ENCODE measurements around the gene PNO1. TPM values are rescaled to one million over a fixed set of nuclear protein-coding genes. Genes with fewer than 3 reads are reported as not detected.
A peak's percentile ranks its signal among the peaks of the same experiment; 100 is the strongest.

The PNO1 gene
- total and polyA plus RNA-seq, 7 experiments from 2014 or later: 11.0 to 31.0 (median 17.7) TPM

DNA sequence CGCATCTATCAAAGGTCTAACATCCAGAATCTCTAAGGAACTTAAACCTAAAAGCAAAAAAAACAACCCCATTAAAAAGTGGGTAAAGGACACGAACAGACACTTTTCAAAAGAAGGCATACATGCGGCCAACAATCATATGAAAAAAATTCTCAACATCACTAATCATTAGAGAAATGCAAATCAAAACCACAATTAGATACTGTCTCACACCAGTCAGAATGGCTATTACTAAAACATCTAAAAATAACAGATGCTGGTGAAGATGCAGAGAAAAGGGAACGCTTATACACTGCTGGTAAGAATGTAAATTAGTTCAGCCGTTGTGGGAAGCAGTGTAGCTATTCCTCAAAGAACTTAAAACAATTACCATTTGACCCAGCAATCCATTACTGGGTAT lies 56.7 kb downstream of the PNO1 start:
- intact Hi-C loops (cut with micrococcal nuclease): no loop called here
- Histone ChIP-seq H3K27ac (ENCODE audit: low read depth, low read length) (no peak overlapping the region), H3K4me1 (ENCODE audit: control insufficient read depth in 2 of 2, insufficient read depth in 2 of 2, low read length in 2 of 2) (peaks cover 5 to 18% of the 10 kb centered on the region in 2 donors), H3K9me3 (ENCODE audit: control insufficient read depth in 2 of 3, low read length in 3 of 3) (no peaks in the 10 kb centered on the region), H3K4me3 (ENCODE audit: low read length) (no peak overlapping the region), H3K36me3 (ENCODE audit: control insufficient read depth in 2 of 3, insufficient read depth in 3 of 3, low read length in 3 of 3) (peaks cover 0 to 13% (median 0%) of the 10 kb centered on the region in 3 experiments), H3K27me3 (ENCODE audit: control insufficient read depth in 2 of 2, insufficient read depth in 2 of 2, low read length in 2 of 2) (no peaks in the 10 kb centered on the region)
- CTCF ChIA-PET: no interaction called here
- Mint-ChIP-seq H3K9me3 (no peaks in the 10 kb centered on the region), H3K4me1 (peaks cover 41 to 86% (median 80%) of the 10 kb centered on the region in 7 donors), H3K27ac (peak overlapping the region in 8 of 9 donors; percentile 8 to 71 (median 40)), H3K4me3 (no peak overlapping the region), H3K36me3 (peaks cover 11 to 29% (median 17%) of the 10 kb centered on the region in 5 donors), H3K27me3 (no peaks in the 10 kb centered on the region)
- POLR2A ChIA-PET: no interaction called here
- ATAC-seq: no peak
- DNase-seq: no peak

DNA sequence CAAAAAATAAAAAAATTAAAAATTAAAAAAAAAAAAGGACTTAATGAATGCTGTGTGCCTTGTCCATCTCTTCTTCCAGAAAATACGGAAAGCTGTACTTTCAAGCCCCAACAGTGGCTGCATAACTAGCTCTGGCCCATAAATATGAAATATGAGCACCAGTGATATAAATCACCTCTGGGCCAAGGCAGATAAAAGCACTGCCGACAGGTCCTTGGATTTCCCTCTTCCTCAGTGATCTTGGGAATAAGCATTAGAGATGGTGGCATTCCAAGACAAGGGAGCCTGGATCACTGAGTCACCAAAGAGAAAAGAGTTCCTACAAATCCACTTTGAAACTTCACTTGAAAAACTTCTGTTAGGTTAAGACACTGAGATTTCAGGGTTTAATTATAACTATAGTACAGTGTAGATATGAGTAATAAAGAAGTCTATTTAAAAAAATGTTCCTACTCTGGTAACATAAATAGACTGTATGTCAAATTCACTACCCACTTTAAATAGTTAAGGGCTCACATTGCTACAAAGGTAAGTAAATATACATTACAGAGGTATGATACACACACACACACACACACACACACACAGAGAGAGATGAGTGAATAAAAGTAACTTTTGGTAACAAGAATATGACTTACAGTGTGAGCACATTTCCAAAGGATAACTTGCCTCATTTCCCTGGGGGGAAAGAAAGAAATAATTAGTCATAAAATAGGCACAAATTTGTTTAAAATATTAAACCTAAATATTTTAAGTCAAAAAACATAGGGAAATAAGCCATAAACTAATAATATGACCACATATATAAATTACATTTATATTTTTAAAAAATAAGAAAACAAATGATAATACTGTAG lies 59.0 kb downstream of the PNO1 start:
- Histone ChIP-seq H3K27me3 (ENCODE audit: control insufficient read depth in 2 of 2, insufficient read depth in 2 of 2, low read length in 2 of 2) (no peaks in the 10 kb centered on the region), H3K9me3 (ENCODE audit: control insufficient read depth in 2 of 3, low read length in 3 of 3) (no peaks in the 10 kb centered on the region), H3K36me3 (ENCODE audit: control insufficient read depth in 2 of 3, insufficient read depth in 3 of 3, low read length in 3 of 3) (peaks cover 0 to 13% (median 0%) of the 10 kb centered on the region in 3 experiments), H3K4me1 (ENCODE audit: control insufficient read depth in 2 of 2, insufficient read depth in 2 of 2, low read length in 2 of 2) (peaks cover 10 to 18% of the 10 kb centered on the region in 2 donors), H3K4me3 (ENCODE audit: low read length) (no peak overlapping the region), H3K27ac (ENCODE audit: low read depth, low read length) (no peak overlapping the region)
- Mint-ChIP-seq H3K27me3 (no peaks in the 10 kb centered on the region), H3K27ac (peak overlapping the region in 5 of 9 donors; percentile 2 to 73 (median 53)), H3K36me3 (peaks cover 8 to 27% (median 22%) of the 10 kb centered on the region in 5 donors), H3K4me3 (peak overlapping the region in 4 of 10 donors; percentile 5 to 39 (median 30)), H3K4me1 (peaks cover 48 to 93% (median 89%) of the 10 kb centered on the region in 7 donors), H3K9me3 (peaks cover 0 to 3% (median 0%) of the 10 kb centered on the region in 11 donors)
- ATAC-seq (no peak), DNase-seq (no peak)
- ChIA-PET CTCF (interaction anchor here (0.7 kb wide), 1 partner anchor 21 kb away, joined by 3 read pairs; no protein-coding TSS in a partner anchor), POLR2A (interaction anchor here (0.6 to 0.8 kb wide), 2 partner anchors 18 to 33 kb away, joined by 3 read pairs; no protein-coding TSS in a partner anchor)
- intact Hi-C loops (cut with micrococcal nuclease): loop anchor here in 1 of 2 donors (2.0 kb wide), 1 partner anchor 14 kb away; no protein-coding TSS in a partner anchor

DNA sequence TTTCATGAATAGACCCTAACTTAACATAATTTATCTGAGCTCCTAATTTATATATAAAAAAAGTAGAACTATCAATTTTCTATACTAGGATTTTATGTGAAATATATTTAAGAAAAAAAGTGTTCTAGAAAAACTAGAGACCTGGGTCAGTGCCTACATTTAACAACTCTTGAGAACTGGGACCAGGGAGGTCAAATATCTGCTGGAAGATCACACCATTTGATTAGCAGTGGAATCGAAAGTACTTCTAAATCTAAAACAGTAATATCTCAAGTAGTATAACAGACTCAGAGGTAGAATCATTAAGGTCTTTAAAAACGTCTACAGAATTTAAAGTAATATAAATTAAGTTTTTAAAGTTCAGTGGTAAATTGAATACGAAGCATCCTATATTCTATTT lies 60.0 kb downstream of the PNO1 start:
- peaks cover 5 to 27% (median 22%) of the 10 kb centered on the region in 5 donors for H3K36me3 Mint-ChIP-seq
- Histone ChIP-seq H3K9me3 (ENCODE audit: control insufficient read depth in 2 of 3, low read length in 3 of 3) (no peaks in the 10 kb centered on the region), H3K4me3 (ENCODE audit: low read length) (no peak overlapping the region), H3K36me3 (ENCODE audit: control insufficient read depth in 2 of 3, insufficient read depth in 3 of 3, low read length in 3 of 3) (peaks cover 0 to 6% (median 0%) of the 10 kb centered on the region in 3 experiments), H3K4me1 (ENCODE audit: control insufficient read depth in 2 of 2, insufficient read depth in 2 of 2, low read length in 2 of 2) (peaks cover 11 to 25% of the 10 kb centered on the region in 2 donors), H3K27ac (ENCODE audit: low read depth, low read length) (no peak overlapping the region), H3K27me3 (ENCODE audit: control insufficient read depth in 2 of 2, insufficient read depth in 2 of 2, low read length in 2 of 2) (no peaks in the 10 kb centered on the region)
- H3K27me3 Mint-ChIP-seq: no peaks in the 10 kb centered on the region
- peaks cover 55 to 93% (median 90%) of the 10 kb centered on the region in 7 donors for H3K4me1 Mint-ChIP-seq
- peak overlapping the region in 3 of 10 donors; percentile 12 to 66 (median 40) for H3K4me3 Mint-ChIP-seq
- H3K9me3 Mint-ChIP-seq: peaks cover 0 to 3% (median 0%) of the 10 kb centered on the region in 11 donors
- intact Hi-C loops (cut with micrococcal nuclease): loop anchor here in 1 of 2 donors (2.0 kb wide), 1 partner anchor 15 kb away; no protein-coding TSS in a partner anchor
- H3K27ac Mint-ChIP-seq: peak overlapping the region in 2 of 9 donors; percentile 27 to 39
- ATAC-seq (no peak), DNase-seq (no peak)
- ChIA-PET CTCF (interaction anchor here (0.7 to 1.5 kb wide), 2 partner anchors 13 to 22 kb away, joined by 3 to 4 read pairs; no protein-coding TSS in a partner anchor), POLR2A (interaction anchor here (0.6 to 0.7 kb wide), 3 partner anchors 32 to 39 kb away, joined by 3 to 4 read pairs (median 4); no protein-coding TSS in a partner anchor)

DNA sequence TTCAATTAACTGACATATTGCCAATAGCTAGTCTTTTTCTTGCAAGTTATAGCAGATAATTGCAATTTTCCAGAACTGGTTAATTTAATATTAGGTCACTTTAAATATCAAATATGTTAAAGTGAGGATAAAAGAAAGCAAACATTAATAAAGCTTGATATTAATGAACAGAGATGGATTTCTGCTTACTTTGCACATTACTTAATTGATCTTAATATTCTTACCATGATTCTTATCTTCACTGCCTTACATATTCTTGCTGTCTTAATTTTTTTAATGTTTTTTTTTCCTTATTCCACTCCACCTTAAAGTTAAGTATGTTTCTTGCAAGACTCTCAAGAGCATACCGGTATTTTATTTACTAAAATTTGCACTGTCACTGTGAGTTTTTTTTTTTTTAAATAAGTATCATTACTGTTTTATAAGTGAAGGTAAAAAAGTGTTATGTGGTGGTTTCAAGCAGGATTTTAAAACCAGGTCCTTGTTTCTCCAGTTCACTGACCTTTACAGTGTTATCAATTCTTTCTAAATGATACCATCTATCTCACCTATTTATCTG lies 60.7 kb downstream of the PNO1 start:
- Histone ChIP-seq H3K4me3 (ENCODE audit: low read length) (no peak overlapping the region), H3K27ac (ENCODE audit: low read depth, low read length) (no peak overlapping the region), H3K4me1 (ENCODE audit: control insufficient read depth in 2 of 2, insufficient read depth in 2 of 2, low read length in 2 of 2) (peaks cover 17 to 30% of the 10 kb centered on the region in 2 donors), H3K36me3 (ENCODE audit: control insufficient read depth in 2 of 3, insufficient read depth in 3 of 3, low read length in 3 of 3) (peaks cover 0 to 6% (median 0%) of the 10 kb centered on the region in 3 experiments), H3K9me3 (ENCODE audit: control insufficient read depth in 2 of 3, low read length in 3 of 3) (no peaks in the 10 kb centered on the region), H3K27me3 (ENCODE audit: control insufficient read depth in 2 of 2, insufficient read depth in 2 of 2, low read length in 2 of 2) (no peaks in the 10 kb centered on the region)
- CTCF ChIA-PET: interaction anchor here (1.5 kb wide), 1 partner anchor 14 kb away, joined by 4 read pairs; no protein-coding TSS in a partner anchor
- ATAC-seq: no peak
- no peaks in the 10 kb centered on the region for H3K27me3 Mint-ChIP-seq
- intact Hi-C loops (cut with micrococcal nuclease): no loop called here
- peaks cover 58 to 93% (median 90%) of the 10 kb centered on the region in 7 donors for H3K4me1 Mint-ChIP-seq
- H3K36me3 Mint-ChIP-seq: peaks cover 5 to 28% (median 23%) of the 10 kb centered on the region in 5 donors
- H3K27ac Mint-ChIP-seq: peak overlapping the region in 7 of 9 donors; percentile 0 to 78 (median 43)
- H3K9me3 Mint-ChIP-seq: peaks cover 0 to 3% (median 0%) of the 10 kb centered on the region in 11 donors
- DNase-seq: no peak
- H3K4me3 Mint-ChIP-seq: peak overlapping the region in 8 of 10 donors; percentile 37 to 66 (median 56)
- POLR2A ChIA-PET: interaction anchor here (0.7 kb wide), 1 partner anchor 32 kb away, joined by 4 read pairs; no protein-coding TSS in a partner anchor

DNA sequence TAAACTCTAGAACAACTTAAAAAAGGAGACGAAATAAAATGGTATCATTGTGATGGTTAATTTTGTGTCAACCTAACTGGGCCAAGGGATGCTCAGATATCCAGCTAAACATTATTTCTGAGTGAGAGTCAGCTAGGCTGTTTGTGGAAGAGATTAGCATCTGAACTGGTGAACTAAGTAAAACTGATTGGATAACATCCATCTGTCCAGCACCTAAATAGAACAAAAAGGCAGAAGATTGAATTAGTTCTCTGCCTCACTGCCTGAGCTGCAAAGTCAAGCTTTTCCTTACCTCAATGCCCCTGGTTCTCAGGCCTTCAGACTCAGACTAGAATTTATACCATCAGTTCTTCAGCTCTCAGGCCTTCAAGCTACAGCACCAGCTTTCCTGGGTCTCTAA lies 64.6 kb downstream of the PNO1 start:
- Mint-ChIP-seq H3K9me3 (peaks cover 0 to 3% (median 0%) of the 10 kb centered on the region in 11 donors), H3K4me1 (peaks cover 66 to 100% (median 98%) of the 10 kb centered on the region in 7 donors), H3K36me3 (peaks cover 0 to 23% (median 13%) of the 10 kb centered on the region in 5 donors), H3K27ac (peak overlapping the region in 5 of 9 donors; percentile 4 to 53 (median 36)), H3K27me3 (no peaks in the 10 kb centered on the region), H3K4me3 (peak overlapping the region in 7 of 10 donors; percentile 1 to 66 (median 24))
- ChIA-PET CTCF (no interaction called here), POLR2A (interaction anchor here (0.5 kb wide), 1 partner anchor 31 kb away, joined by 3 read pairs; no protein-coding TSS in a partner anchor)
- H3K27ac ChIP-seq (ENCODE audit: low read depth, low read length): no peak overlapping the region
- peaks cover 30 to 31% of the 10 kb centered on the region in 2 donors for H3K4me1 ChIP-seq (ENCODE audit: control insufficient read depth in 2 of 2, insufficient read depth in 2 of 2, low read length in 2 of 2)
- H3K4me3 ChIP-seq (ENCODE audit: low read length): no peak overlapping the region
- no peaks in the 10 kb centered on the region for H3K9me3 ChIP-seq (ENCODE audit: control insufficient read depth in 2 of 3, low read length in 3 of 3)
- intact Hi-C loops (cut with micrococcal nuclease): no loop called here
- no peak for DNase-seq
- ATAC-seq: no peak
- H3K36me3 ChIP-seq (ENCODE audit: control insufficient read depth in 2 of 3, insufficient read depth in 3 of 3, low read length in 3 of 3): no peaks in the 10 kb centered on the region
- no peaks in the 10 kb centered on the region for H3K27me3 ChIP-seq (ENCODE audit: control insufficient read depth in 2 of 2, insufficient read depth in 2 of 2, low read length in 2 of 2)

DNA sequence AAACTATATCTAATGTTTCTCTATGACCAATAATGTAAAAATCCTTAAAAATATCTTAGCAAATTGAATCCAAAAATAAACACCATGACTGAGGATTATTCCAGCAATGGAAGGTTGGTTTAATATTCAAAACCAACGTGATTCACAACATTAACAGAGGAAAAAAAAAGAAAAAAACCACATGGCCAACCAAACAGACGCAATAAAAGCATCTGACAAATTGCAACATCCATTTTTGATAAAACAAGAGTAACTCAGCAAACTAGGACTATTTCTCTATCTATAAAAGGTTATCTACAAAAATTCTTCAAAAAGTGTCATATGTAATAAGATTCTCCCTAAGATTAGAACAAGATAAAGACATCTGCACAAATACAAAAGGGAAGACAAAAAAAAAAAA lies 65.7 kb downstream of the PNO1 start:
- ATAC-seq (no peak), DNase-seq (no peak)
- intact Hi-C loops (cut with micrococcal nuclease): no loop called here
- H3K36me3 ChIP-seq (ENCODE audit: control insufficient read depth in 2 of 3, insufficient read depth in 3 of 3, low read length in 3 of 3): no peaks in the 10 kb centered on the region
- Mint-ChIP-seq H3K4me3 (peak overlapping the region in 7 of 10 donors; percentile 0 to 66 (median 17)), H3K36me3 (peaks cover 0 to 23% (median 13%) of the 10 kb centered on the region in 5 donors), H3K9me3 (peaks cover 0 to 3% (median 0%) of the 10 kb centered on the region in 11 donors), H3K27me3 (no peaks in the 10 kb centered on the region), H3K27ac (peak overlapping the region in 4 of 9 donors; percentile 10 to 65 (median 42)), H3K4me1 (peaks cover 68 to 100% (median 98%) of the 10 kb centered on the region in 7 donors)
- no peaks in the 10 kb centered on the region for H3K27me3 ChIP-seq (ENCODE audit: control insufficient read depth in 2 of 2, insufficient read depth in 2 of 2, low read length in 2 of 2)
- no peaks in the 10 kb centered on the region for H3K9me3 ChIP-seq (ENCODE audit: control insufficient read depth in 2 of 3, low read length in 3 of 3)
- POLR2A ChIA-PET: interaction anchor here (0.7 kb wide), 1 partner anchor 32 kb away, joined by 3 read pairs; no protein-coding TSS in a partner anchor
- no peak overlapping the region for H3K27ac ChIP-seq (ENCODE audit: low read depth, low read length)
- no peak overlapping the region for H3K4me3 ChIP-seq (ENCODE audit: low read length)
- peaks cover 24 to 39% of the 10 kb centered on the region in 2 donors for H3K4me1 ChIP-seq (ENCODE audit: control insufficient read depth in 2 of 2, insufficient read depth in 2 of 2, low read length in 2 of 2)
- CTCF ChIA-PET: no interaction called here

Measured in naive thymus-derived CD4-positive, alpha-beta T cell (primary cell).